Omental fat pad (tissue), 4 donors: ENCODE data around the gene CSMD2. TPM values are rescaled to one million over a fixed set of nuclear protein-coding genes. Genes with fewer than 3 reads are reported as not detected.

Experiments
- ATAC-seq: fragments of 150-250 bp; one replicate; pipeline ENCODE4 v1.9.1; 2016; ENCODE audit warnings: mild to moderate bottlenecking, moderate library complexity; ENCODE audit not compliant: low FRiP score
- DNase-seq: peaks from one replicate; pipeline ENCODE4 v3.0.0-alpha.2; 2019; ENCODE audit warnings: low spot score
- total RNA-seq, 4 donors: library from RNA; depleted of rRNA; stranded (reverse); fragments of >200 nt; gene quantifications; one replicate each; pipeline ENCODE4 v1.1.0, GENCODE V29; 2016
- TF ChIP-seq, protein P1 (sequence below), 3 donors: fragments of 450-650 bp; IDR thresholded peaks; one replicate each; pipeline ENCODE4 v1.5.1; 2016 to 2017; ENCODE audit warnings: antibody characterized with exemption in 3 of 3, mild to moderate bottlenecking in 3 of 3, moderate library complexity in 2 of 3

CSMD2 gene
- total RNA-seq, 4 donors from 2014 or later = 0.19 to 3.8 (median 0.60) TPM; not detected in 1

DNA sequence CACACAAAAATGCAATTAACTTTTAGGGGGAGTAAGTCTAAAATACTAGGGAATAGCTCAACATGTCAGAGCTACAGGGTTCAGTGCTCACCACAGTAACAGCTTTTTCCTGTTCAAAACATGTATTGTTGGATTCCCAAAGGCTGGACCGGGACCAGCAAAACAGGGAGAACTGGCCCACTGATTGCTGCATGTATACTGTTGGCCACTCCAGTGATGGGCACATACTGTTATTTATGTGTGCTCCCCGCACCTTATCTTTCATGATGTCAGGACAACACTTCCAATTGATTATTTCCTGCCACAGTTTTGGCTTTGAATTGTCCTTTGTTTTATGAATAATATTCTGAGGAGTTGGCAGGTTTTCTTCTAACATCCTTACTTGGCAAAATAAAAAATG, 250.5 kb downstream of the CSMD2 start:
- ATAC-seq = no peak
- no peak for DNase-seq
- TF ChIP-seq, protein P1, sequence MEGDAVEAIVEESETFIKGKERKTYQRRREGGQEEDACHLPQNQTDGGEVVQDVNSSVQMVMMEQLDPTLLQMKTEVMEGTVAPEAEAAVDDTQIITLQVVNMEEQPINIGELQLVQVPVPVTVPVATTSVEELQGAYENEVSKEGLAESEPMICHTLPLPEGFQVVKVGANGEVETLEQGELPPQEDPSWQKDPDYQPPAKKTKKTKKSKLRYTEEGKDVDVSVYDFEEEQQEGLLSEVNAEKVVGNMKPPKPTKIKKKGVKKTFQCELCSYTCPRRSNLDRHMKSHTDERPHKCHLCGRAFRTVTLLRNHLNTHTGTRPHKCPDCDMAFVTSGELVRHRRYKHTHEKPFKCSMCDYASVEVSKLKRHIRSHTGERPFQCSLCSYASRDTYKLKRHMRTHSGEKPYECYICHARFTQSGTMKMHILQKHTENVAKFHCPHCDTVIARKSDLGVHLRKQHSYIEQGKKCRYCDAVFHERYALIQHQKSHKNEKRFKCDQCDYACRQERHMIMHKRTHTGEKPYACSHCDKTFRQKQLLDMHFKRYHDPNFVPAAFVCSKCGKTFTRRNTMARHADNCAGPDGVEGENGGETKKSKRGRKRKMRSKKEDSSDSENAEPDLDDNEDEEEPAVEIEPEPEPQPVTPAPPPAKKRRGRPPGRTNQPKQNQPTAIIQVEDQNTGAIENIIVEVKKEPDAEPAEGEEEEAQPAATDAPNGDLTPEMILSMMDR (IDR thresholded peaks at IDR 0.05) = no peak

DNA sequence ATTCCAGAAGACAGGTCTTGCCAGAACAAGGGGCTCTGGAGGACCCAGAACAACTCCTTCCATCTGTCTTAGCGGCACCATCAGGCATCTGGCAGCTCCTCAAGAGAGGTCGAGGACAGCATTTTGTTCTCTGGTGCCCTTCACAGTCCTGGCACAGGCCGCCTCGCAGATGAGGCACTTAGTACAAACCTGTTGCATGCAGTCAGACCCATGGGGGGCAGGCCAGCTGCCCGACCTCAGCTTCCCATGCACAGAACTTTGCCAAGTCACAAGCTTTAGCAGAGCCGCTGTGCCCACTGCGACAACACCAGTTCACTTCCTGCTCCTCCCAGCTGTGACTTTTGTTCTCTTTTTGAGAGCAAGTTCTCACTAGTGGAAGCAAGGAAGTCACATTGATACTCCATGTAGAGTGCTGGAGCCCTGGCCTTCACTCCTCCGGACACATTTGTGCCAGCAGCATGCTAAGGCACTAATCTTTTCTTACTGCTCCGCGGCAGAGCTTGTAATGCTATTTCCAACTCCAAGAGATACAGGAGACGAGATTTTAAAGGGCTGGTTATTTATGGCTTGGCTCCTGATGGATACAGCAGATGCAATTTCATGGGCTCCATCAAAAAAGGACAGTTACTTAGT, 256.6 kb downstream of the CSMD2 start:
- DNase-seq (no peak), ATAC-seq (no peak)
- TF ChIP-seq, protein P1 (IDR thresholded peaks at IDR 0.05) = no peak

DNA sequence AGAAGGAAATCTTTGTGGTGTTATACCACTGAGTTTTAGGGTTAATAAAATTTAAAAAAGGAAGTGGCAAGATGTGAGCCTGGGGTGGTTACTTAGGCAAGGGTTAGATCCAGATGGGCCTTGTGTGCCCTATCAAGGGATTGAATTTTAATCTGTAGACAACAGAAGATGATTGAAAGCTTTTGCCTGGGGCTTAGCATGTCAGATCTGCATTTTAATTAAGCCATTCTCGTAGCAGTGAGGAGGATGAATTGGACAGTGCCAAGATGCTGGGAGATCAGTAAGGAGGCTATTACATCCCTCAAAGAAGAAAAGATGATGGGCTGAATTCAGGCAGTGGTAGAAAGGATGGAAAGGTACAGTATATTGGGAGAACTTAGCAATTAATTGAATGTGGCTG, 258.9 kb downstream of the CSMD2 start:
- TF ChIP-seq, protein P1 (IDR thresholded peaks at IDR 0.05) = no peak
- ATAC-seq = no peak
- DNase-seq = no peak

DNA sequence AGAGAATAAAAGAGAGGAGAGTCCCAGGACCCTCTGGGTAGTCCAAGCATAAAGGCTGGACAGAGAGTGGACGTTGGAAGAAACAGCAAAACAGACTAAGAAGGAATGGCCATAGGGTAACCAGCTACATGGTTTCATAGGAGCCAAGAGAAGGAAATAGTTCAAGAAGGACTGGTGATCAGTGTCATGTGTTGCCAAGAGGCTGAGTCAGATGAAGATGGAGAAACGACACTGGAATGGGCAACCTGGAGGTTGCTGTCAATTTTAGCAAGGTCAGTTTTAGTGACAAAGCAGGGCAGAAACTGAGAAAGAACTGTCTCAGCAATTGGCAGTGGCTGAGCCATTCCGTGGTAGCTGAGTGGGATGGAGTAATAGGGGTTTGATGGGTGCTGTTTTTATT, 259.8 kb downstream of the CSMD2 start:
- TF ChIP-seq, protein P1 (IDR thresholded peaks at IDR 0.05) = no peak
- no peak for DNase-seq
- no peak for ATAC-seq

DNA sequence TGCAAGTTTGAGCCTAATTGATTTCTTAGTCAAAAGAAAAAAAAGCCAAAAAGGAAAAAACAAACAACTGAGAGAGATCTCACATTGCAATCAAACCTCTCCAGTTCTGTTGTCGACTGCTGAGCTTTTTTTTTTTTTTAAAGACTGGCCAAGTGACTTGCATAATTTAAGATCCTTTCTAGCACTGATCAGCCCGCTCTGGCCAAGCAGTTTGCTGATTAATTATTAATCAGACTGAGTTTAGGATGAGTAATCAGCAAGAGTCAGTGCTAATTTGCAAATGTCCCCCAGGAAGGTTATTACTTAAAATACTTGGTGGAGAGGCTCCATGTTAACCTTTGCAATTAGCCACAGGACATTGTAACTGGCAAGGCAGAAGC, 261.8 kb downstream of the CSMD2 start:
- DNase-seq = no peak
- no peak for ATAC-seq
- TF ChIP-seq, protein P1 (IDR thresholded peaks at IDR 0.05) = no peak

DNA sequence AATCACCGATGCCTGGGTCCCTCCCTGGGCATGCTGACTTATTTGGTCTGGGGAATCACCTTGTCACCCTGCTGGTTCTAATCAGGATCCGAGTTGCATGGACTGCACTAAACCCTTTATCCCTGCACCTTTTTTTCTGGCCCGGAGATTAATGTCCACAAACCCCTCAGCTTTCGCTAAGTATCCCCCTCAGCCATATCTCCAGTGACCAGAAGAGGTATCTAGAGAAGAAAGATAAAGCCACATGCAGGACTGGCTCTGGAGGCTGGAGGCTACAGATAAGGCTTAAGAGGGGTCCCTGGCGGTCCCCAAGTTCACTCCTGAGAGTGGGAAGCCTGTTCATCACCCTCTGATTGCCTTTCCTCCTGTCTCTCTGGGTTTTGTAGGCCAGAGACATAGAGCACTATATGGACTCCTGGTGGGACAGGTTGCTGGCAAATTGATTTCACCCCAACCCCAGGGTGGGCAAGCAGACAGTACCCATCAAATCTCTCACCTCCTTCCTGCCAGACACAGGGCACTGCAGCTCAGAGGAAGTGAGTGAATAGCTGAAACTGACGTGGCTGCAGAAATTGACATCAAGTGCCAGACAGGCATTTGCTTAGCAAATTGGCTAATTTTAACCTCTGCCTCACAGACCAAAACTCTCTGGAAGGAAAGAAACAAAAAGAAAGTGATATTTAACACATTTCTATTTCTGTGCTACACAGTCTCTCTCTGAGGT, 262.4 kb downstream of the CSMD2 start:
- ATAC-seq (no peak), DNase-seq (no peak)
- TF ChIP-seq, protein P1 (IDR thresholded peaks at IDR 0.05) = no peak

DNA sequence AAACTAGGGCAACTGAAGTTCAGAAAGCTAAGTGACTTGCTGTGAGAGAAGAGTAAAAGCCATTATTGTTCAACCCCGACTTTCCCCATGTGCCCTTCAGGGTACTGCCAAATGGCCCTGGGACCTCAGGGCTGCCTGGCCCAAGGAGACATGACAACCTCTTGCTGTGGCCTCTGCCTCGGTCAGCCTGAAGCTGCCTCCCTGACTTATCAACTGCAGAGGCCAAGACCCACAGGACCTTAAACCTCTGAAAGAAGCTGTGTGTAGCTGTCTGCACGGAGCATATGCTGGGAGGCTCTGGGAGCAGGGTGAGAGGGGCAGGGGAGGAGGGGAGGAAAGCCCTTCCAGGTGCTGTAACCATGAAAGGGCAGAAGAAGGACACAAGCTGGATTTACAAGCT, 265.3 kb downstream of the CSMD2 start:
- DNase-seq (no peak), ATAC-seq (no peak)
- TF ChIP-seq, protein P1 (IDR thresholded peaks at IDR 0.05) = no peak
